ENCODE measurements around the gene NIPSNAP2.

DNA sequence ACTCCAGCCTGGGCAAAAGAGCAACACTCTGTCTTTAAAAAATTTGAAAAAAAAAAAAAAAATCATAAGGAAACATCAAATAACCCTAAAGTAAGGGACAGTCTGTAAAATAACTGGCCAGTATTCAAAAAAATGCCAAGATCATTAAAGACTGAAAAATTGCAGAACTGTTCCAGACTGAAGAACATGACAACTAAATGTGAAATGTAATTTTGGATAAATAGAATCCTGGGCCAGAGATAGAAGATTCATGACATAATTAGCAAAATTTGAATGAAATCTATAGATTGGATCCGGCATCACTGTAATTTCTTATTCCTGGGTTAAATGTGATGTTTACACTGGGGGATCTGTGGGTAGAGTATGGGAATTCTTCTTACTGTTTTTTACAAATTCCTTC, 83.9 kb downstream of the NIPSNAP2 start:
- TF ChIP-seq NFIC (IDR thresholded peaks at IDR 0.05) = no peak
- no peak for TF ChIP-seq TAF1 (IDR thresholded peaks at IDR 0.05; ENCODE audit: low read depth)
- TF ChIP-seq EP300 (IDR thresholded peaks at IDR 0.05; ENCODE audit: borderline replicate concordance) = no peak
- no peak for TF ChIP-seq CREB1 (IDR thresholded peaks at IDR 0.05; ENCODE audit: low read depth)
- no peak for TF ChIP-seq CEBPB (IDR thresholded peaks at IDR 0.05)
- TF ChIP-seq YY1 (IDR thresholded peaks at IDR 0.05; ENCODE audit: low read depth) = no peak
- TF ChIP-seq, protein P1, sequence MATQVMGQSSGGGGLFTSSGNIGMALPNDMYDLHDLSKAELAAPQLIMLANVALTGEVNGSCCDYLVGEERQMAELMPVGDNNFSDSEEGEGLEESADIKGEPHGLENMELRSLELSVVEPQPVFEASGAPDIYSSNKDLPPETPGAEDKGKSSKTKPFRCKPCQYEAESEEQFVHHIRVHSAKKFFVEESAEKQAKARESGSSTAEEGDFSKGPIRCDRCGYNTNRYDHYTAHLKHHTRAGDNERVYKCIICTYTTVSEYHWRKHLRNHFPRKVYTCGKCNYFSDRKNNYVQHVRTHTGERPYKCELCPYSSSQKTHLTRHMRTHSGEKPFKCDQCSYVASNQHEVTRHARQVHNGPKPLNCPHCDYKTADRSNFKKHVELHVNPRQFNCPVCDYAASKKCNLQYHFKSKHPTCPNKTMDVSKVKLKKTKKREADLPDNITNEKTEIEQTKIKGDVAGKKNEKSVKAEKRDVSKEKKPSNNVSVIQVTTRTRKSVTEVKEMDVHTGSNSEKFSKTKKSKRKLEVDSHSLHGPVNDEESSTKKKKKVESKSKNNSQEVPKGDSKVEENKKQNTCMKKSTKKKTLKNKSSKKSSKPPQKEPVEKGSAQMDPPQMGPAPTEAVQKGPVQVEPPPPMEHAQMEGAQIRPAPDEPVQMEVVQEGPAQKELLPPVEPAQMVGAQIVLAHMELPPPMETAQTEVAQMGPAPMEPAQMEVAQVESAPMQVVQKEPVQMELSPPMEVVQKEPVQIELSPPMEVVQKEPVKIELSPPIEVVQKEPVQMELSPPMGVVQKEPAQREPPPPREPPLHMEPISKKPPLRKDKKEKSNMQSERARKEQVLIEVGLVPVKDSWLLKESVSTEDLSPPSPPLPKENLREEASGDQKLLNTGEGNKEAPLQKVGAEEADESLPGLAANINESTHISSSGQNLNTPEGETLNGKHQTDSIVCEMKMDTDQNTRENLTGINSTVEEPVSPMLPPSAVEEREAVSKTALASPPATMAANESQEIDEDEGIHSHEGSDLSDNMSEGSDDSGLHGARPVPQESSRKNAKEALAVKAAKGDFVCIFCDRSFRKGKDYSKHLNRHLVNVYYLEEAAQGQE (IDR thresholded peaks at IDR 0.05; ENCODE audit: low read depth) = no peak
- no peak for TF ChIP-seq TEAD4 (IDR thresholded peaks at IDR 0.05)
- TF ChIP-seq TCF12 (IDR thresholded peaks at IDR 0.05; ENCODE audit: low read depth) = no peak
- no peak for TF ChIP-seq RAD21 (IDR thresholded peaks at IDR 0.05; ENCODE audit: low read depth)
- TF ChIP-seq USF1 (IDR thresholded peaks at IDR 0.05) = no peak
